H1 (cell line): ENCODE data around the gene IKZF2. TPM values are rescaled to one million over a fixed set of nuclear protein-coding genes. Genes with fewer than 3 reads are reported as not detected.

Experiments
- CTCF ChIA-PET: fragments of 300-600 bp; sonication (Branson Sonifier 250); formaldehyde crosslinking; loops from one replicate; lab custom pipeline; 2021; ENCODE audit not compliant: partially characterized antibody; lab: Charles Lee
- POLR2A ChIA-PET: fragments of 300-600 bp; sonication (Branson Sonifier 250); formaldehyde crosslinking; loops from one replicate; lab custom pipeline; 2021; ENCODE audit warnings: inconsistent platforms; ENCODE audit not compliant: partially characterized antibody; lab: Charles Lee
- DNase-seq, 2 experiments: peaks; one replicate each; pipeline versions ENCODE4 v3.0.0 to v3.0.0-alpha.2; 2010 to 2022; ENCODE audit warnings: low spot score in 2 of 2, low read depth in 1 of 2, mixed read lengths in 1 of 2
- FAIRE-seq: peaks from 2 replicates; lab custom pipeline; 2011; peaks lifted over from hg19 to GRCh38; lab: Jason Lieb, UNC
- H2AFZ ChIP-seq: 2 replicates; pipeline ENCODE4 v1.8.1; 2012; ENCODE audit warnings: low read length, inconsistent platforms
- H2AK5ac ChIP-seq: 2 replicates; pipeline ENCODE4 v1.6.1; 2013; ENCODE audit warnings: low read depth, low read length
- H2BK120ac ChIP-seq: replicated peaks from 2 replicates; pipeline ENCODE3; 2013; ENCODE audit warnings: low read depth, low read length, inconsistent platforms
- H2BK12ac ChIP-seq: 2 replicates; pipeline ENCODE4 v1.6.1; 2013; ENCODE audit warnings: low read depth, low read length
- H2BK15ac ChIP-seq: 2 replicates; pipeline ENCODE4 v1.6.1; 2013; ENCODE audit warnings: low read length
- H2BK20ac ChIP-seq: 2 replicates; pipeline ENCODE4 v1.6.1; 2013; ENCODE audit warnings: low read length
- H2BK5ac ChIP-seq: 2 replicates; pipeline ENCODE4 v1.6.1; 2013; ENCODE audit warnings: low read depth, low read length
- H3K14ac ChIP-seq: 2 replicates; pipeline ENCODE4 v1.6.1; 2013; ENCODE audit warnings: inconsistent platforms; ENCODE audit not compliant: insufficient read length
- H3K18ac ChIP-seq: 2 replicates; pipeline ENCODE4 v1.6.1; 2013; ENCODE audit warnings: low read length; ENCODE audit errors: extremely low read depth
- H3K23ac ChIP-seq: 2 replicates; pipeline ENCODE4 v1.6.1; 2013; ENCODE audit warnings: inconsistent platforms; ENCODE audit not compliant: insufficient read length
- H3K23me2 ChIP-seq: 2 replicates; pipeline ENCODE4 v1.6.1; 2013; ENCODE audit warnings: low read depth, low read length
- H3K27ac ChIP-seq: 2 replicates; pipeline ENCODE4 v1.6.1; 2011; ENCODE audit warnings: low read depth, low read length, inconsistent platforms
- H3K27me3 ChIP-seq, 4 experiments: replicated peaks in 1 of 4; 1 replicate in 1 of 4; 2 replicates in 3 of 4; pipeline versions ENCODE4 v1.6.1 to v1.8.1; 2011 to 2013; ENCODE audit warnings: low read length in 3 of 4, mild to moderate bottlenecking in 3 of 4, inconsistent platforms in 2 of 4, mixed read lengths in 2 of 4, moderate library complexity in 1 of 4; ENCODE audit not compliant: control insufficient read depth in 3 of 4, insufficient read depth in 3 of 4; ENCODE audit errors: extremely low read depth in 1 of 4
- H3K36me3 ChIP-seq, 4 experiments: 2 replicates each; pipeline versions ENCODE4 v1.6.1 to v1.8.1; 2011 to 2013; ENCODE audit warnings: mild to moderate bottlenecking in 4 of 4, low read length in 3 of 4, moderate library complexity in 2 of 4, control low read depth in 1 of 4, inconsistent platforms in 1 of 4; ENCODE audit not compliant: insufficient read depth in 4 of 4, control insufficient read depth in 2 of 4
- H3K4ac ChIP-seq: replicated peaks from 2 replicates; pipeline ENCODE3; 2013; ENCODE audit warnings: low read length, low read depth, mixed read lengths, inconsistent platforms; ENCODE audit not compliant: insufficient read length
- H3K4me1 ChIP-seq, 4 experiments: replicated peaks in 1 of 4; 1 replicate in 1 of 4; 2 replicates in 3 of 4; pipeline versions ENCODE4 v1.6.1 to v1.8.1; 2011 to 2013; ENCODE audit warnings: low read length in 3 of 4, inconsistent platforms in 2 of 4, mixed read lengths in 1 of 4; ENCODE audit not compliant: insufficient read depth in 4 of 4, control insufficient read depth in 3 of 4
- H3K4me2 ChIP-seq, 2 experiments: 2 replicates each; pipeline versions ENCODE4 v1.6.1 to v1.8.1; 2011 to 2013; ENCODE audit warnings: low read depth in 2 of 2, low read length in 2 of 2, control low read depth in 1 of 2, inconsistent platforms in 1 of 2, mild to moderate bottlenecking in 1 of 2; ENCODE audit not compliant: insufficient read depth in 1 of 2
- H3K4me3 ChIP-seq, 4 experiments: fragments of 200-600, 300-600 bp in 1 of 4; sonication (generic), shearing (Covaris generic), sonication (Bioruptor Twin) in 1 of 4; 2 replicates each; pipeline versions ENCODE4 v1.5.1 to v1.8.1; 2011 to 2016; ENCODE audit warnings: low read length in 4 of 4, low read depth in 3 of 4, control low read depth in 2 of 4, inconsistent platforms in 2 of 4, mild to moderate bottlenecking in 2 of 4, mixed read lengths in 1 of 4, moderate library complexity in 1 of 4; ENCODE audit not compliant: insufficient read depth in 2 of 4; ENCODE audit errors: extremely low read depth in 1 of 4
- H3K56ac ChIP-seq: replicated peaks from 2 replicates; pipeline ENCODE3; 2013; ENCODE audit warnings: low read depth, mild to moderate bottlenecking, mixed read lengths, low read length, inconsistent platforms; ENCODE audit not compliant: insufficient read length
- H3K79me1 ChIP-seq: 2 replicates; pipeline ENCODE4 v1.6.1; 2013; ENCODE audit warnings: low read depth, low read length, control low read depth
- H3K79me2 ChIP-seq, 2 experiments: 2 replicates each; pipeline versions ENCODE4 v1.6.1 to v1.8.1; 2012 to 2013; ENCODE audit warnings: low read length in 2 of 2, mild to moderate bottlenecking in 2 of 2, inconsistent platforms in 1 of 2; ENCODE audit not compliant: insufficient read depth in 2 of 2, control insufficient read depth in 1 of 2
- H3K9ac ChIP-seq, 4 experiments: replicated peaks in 1 of 4; 1 replicate in 1 of 4; 2 replicates in 3 of 4; pipeline versions ENCODE4 v1.6.1 to v1.8.1; 2011 to 2013; ENCODE audit warnings: low read depth in 3 of 4, low read length in 3 of 4, control low read depth in 2 of 4, mild to moderate bottlenecking in 2 of 4, moderate library complexity in 2 of 4, inconsistent platforms in 1 of 4; ENCODE audit errors: extremely low read depth in 1 of 4
- H3K9me3 ChIP-seq, 2 experiments: 2 replicates each; pipeline versions ENCODE4 v1.6.1 to v1.8.1; 2012 to 2013; ENCODE audit warnings: mild to moderate bottlenecking in 2 of 2, moderate library complexity in 2 of 2, control low read depth in 1 of 2, inconsistent platforms in 1 of 2, low read depth in 1 of 2, low read length in 1 of 2, mixed read lengths in 1 of 2; ENCODE audit not compliant: insufficient read depth in 2 of 2
- H4K20me1 ChIP-seq, 2 experiments: replicated peaks in 1 of 2; 2 replicates each; pipeline versions ENCODE3 to v1.8.1; 2011 to 2013; ENCODE audit warnings: inconsistent platforms in 2 of 2, low read length in 2 of 2, mild to moderate bottlenecking in 1 of 2; ENCODE audit not compliant: insufficient read depth in 2 of 2, control insufficient read depth in 1 of 2
- H4K5ac ChIP-seq: 2 replicates; pipeline ENCODE4 v1.6.1; 2013; ENCODE audit warnings: low read length, low read depth, mixed read lengths, inconsistent platforms; ENCODE audit not compliant: insufficient read length
- H4K8ac ChIP-seq: 2 replicates; pipeline ENCODE4 v1.8.0; 2013; ENCODE audit warnings: mild to moderate bottlenecking, moderate library complexity, low read length, inconsistent platforms; ENCODE audit not compliant: insufficient read depth; ENCODE audit errors: extremely low read depth
- H4K91ac ChIP-seq: replicated peaks from 2 replicates; pipeline ENCODE3; 2013; ENCODE audit warnings: low read length, mixed read lengths, inconsistent platforms; ENCODE audit not compliant: insufficient read length
- CBX8 ChIP-seq: fragments of 300-800, 300-1000 bp; sonication (generic); IDR thresholded peaks from 2 replicates; pipeline ENCODE4 v1.7.1; 2016; ENCODE audit warnings: low read depth, low read length, borderline replicate concordance
- GTF2F1 ChIP-seq: IDR thresholded peaks from 2 replicates; pipeline ENCODE4 v1.6.1; 2012; ENCODE audit warnings: low read depth, low read length, improper control_type of control experiment, borderline replicate concordance
- POLR2A ChIP-seq, 2 experiments: IDR thresholded peaks; 1 replicate in 1 of 2; 2 replicates in 1 of 2; pipeline ENCODE4 v1.6.1; 2011; ENCODE audit warnings: low read depth in 2 of 2, low read length in 2 of 2, mild to moderate bottlenecking in 2 of 2; ENCODE audit errors: control extremely low read depth in 1 of 2
- RAD21 ChIP-seq, 2 experiments: IDR thresholded peaks in 1 of 2; conservative IDR thresholded peaks in 1 of 2; 2 replicates each; pipeline ENCODE4 v1.6.1; 2011; ENCODE audit warnings: low read depth in 2 of 2, low read length in 2 of 2, improper control_type of control experiment in 1 of 2, inconsistent platforms in 1 of 2, mild to moderate bottlenecking in 1 of 2, moderate library complexity in 1 of 2
- SAP30 ChIP-seq: fragments of 300-600 bp; sonication (generic); IDR thresholded peaks from 2 replicates; pipeline ENCODE4 v1.7.1; 2012; ENCODE audit warnings: low read length, moderate library complexity, mild to moderate bottlenecking, inconsistent platforms; ENCODE audit not compliant: insufficient read depth, insufficient replicate concordance
- WGBS, 2 experiments: shearing (Covaris generic) in 1 of 2; methylation state at CpG; one replicate each; pipeline versions ENCODE4 v1.1.6 to v1.1.7; 2013 to 2015; ENCODE audit warnings: low lambda C conversion rate in 2 of 2, mixed read lengths in 2 of 2, inconsistent platforms in 1 of 2, low coverage in 1 of 2, missing lambda C conversion rate in 1 of 2; ENCODE audit not compliant: insufficient replicate concordance in 2 of 2, insufficient coverage in 1 of 2, insufficient read length in 1 of 2; ENCODE audit errors: extremely low coverage in 1 of 2, missing lambda C conversion rate in 1 of 2; 5-methylcytosine and 5-hydroxymethylcytosine counted together
- polyA plus RNA-seq, 7 experiments: library from polyadenylated mRNA; depleted of rRNA in 3 of 7; stranded (reverse) in 5 of 7; unstranded in 2 of 7; fragments of >200 nt in 5 of 7; fragments of 200-250 nt in 2 of 7; gene quantifications; 1 replicate in 5 of 7; 2 replicates in 1 of 7; 4 replicates in 1 of 7; pipeline versions ENCODE4 v1.2.1 to v1.2.3, GENCODE V29; 2011 to 2013; ENCODE audit warnings: missing spikeins in 2 of 7, mixed read lengths in 2 of 7
- total RNA-seq: library from RNA; stranded (reverse); fragmentation: NEBNext Ultra II Directional; extraction: Animal tissue kit (Norgen Biotek cat#: 25700); gene quantifications from 2 replicates; pipeline ENCODE4 v1.2.1, GENCODE V29; 2021

The IKZF2 gene
- total and polyA plus RNA-seq, 2 of the 8 experiments (the other 6 are each of a cell fraction or from before 2014, with no cell fraction given), result 1.7 to 4.4 TPM

DNA sequence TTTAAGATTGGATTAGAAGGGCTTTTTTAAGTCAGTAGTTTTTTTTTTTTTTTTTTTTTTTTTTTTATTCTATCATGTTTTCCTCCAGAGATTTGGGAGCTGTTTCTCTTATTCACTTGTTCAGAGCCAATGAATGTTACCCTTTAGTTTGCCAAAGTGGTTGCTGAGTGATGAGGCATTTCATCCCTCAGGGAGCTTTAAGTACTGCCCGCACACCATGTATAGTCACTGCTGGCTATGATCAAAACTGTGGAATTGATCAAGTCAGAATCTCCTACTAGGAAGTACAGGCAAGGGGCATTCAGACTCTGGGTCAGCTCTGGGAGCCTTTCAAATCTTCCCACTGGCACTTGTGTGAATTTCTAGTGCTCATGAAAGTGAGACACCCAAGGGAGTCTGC lies 201.6 kb downstream of the IKZF2 start:
- FAIRE-seq, result no peak
- no peak overlapping the region for H4K91ac ChIP-seq
- no peak for TF ChIP-seq SAP30
- TF ChIP-seq GTF2F1, result no peak
- TF ChIP-seq POLR2A (IDR thresholded peaks at IDR 0.05; ENCODE audit: control extremely low read depth in 1 of 2, low read depth in 2 of 2, low read length in 2 of 2), result no peak
- TF ChIP-seq RAD21 (IDR thresholded peaks at IDR 0.05 in 1 of 2, conservative IDR thresholded peaks at IDR 0.05 in 1 of 2; ENCODE audit: low read depth in 2 of 2, low read length in 2 of 2), result no peak
- TF ChIP-seq CBX8, result no peak

More for the DNA sequence above, 201.6 kb downstream of the IKZF2 start:
- Histone ChIP-seq H3K36me3 (no peaks in the 10 kb centered on the region), H3K18ac (no peak overlapping the region), H2BK20ac (no peak overlapping the region), H2BK12ac (no peak overlapping the region), H2AK5ac (no peak overlapping the region), H3K27me3 (no peaks in the 10 kb centered on the region), H2AFZ (no peak overlapping the region), H2BK15ac (no peak overlapping the region), H4K5ac (no peak overlapping the region), H3K23ac (no peak overlapping the region), H3K9ac (no peak overlapping the region), H3K4me3 (no peak overlapping the region), H3K4me2 (no peak overlapping the region), H2BK120ac (no peak overlapping the region), H3K23me2 (no peaks in the 10 kb centered on the region), H3K4ac (no peak overlapping the region), H3K56ac (no peak overlapping the region), H3K9me3 (no peaks in the 10 kb centered on the region), H3K14ac (no peak overlapping the region), H3K79me1 (no peaks in the 10 kb centered on the region), H4K8ac (no peak overlapping the region), H3K4me1 (no peaks in the 10 kb centered on the region), H4K20me1 (no peaks in the 10 kb centered on the region), H3K27ac (no peak overlapping the region), H2BK5ac (no peak overlapping the region), H3K79me2 (no peaks in the 10 kb centered on the region)
- POLR2A ChIA-PET, result no interaction called here
- CTCF ChIA-PET, result no interaction called here
- no peak for DNase-seq
- 93% methylated on average over 1 of the region's 1 CpG; no CpG with 5 or more reads in 1 of the 2 experiments for WGBS, 2 experiments
